A549 (cell line): ENCODE measurements around the gene KIAA1671.

Experiments
- EP300 ChIP-seq, 2 experiments: fragments of >200 bp; sonication (Bioruptor Twin); formaldehyde crosslinking; IDR thresholded peaks; 2 replicates in 1 of 2; 3 replicates in 1 of 2; pipeline ENCODE4 v1.6.1; 2016 to 2017
- JUN ChIP-seq, 2 experiments: fragments of >200 bp; sonication (Bioruptor Twin); formaldehyde crosslinking; IDR thresholded peaks; 2 replicates in 1 of 2; 3 replicates in 1 of 2; pipeline ENCODE4 v1.6.1; 2016 to 2017
- MAFK ChIP-seq: fragments of 450-650 bp; IDR thresholded peaks from 2 replicates; pipeline ENCODE4 v1.6.1; 2014; ENCODE audit not compliant: partially characterized antibody
- NR3C1 ChIP-seq: fragments of >200 bp; sonication (Bioruptor Twin); formaldehyde crosslinking; IDR thresholded peaks from 3 replicates; pipeline ENCODE4 v1.6.1; 2017
- POLR2A ChIP-seq: IDR thresholded peaks from 2 replicates; pipeline ENCODE4 v1.6.1; 2012; ENCODE audit warnings: mild to moderate bottlenecking, low read length
- RCOR1 ChIP-seq: fragments of 150-350 bp; IDR thresholded peaks from 2 replicates; pipeline ENCODE4 v1.6.1; 2014; ENCODE audit warnings: antibody characterized with exemption, low read length, low read depth
- SREBF2 ChIP-seq: fragments of 450-650 bp; IDR thresholded peaks from 2 replicates; pipeline ENCODE4 v1.6.1; 2014; ENCODE audit warnings: mild to moderate bottlenecking, moderate library complexity
- TP53 ChIP-seq: fragments of 250-450 bp; sonication (Bioruptor Pico); IDR thresholded peaks from 2 replicates; pipeline ENCODE4 v1.5.0; 2021; ENCODE audit warnings: mild to moderate bottlenecking, moderate library complexity
- TF ChIP-seq, protein P1 (sequence below): fragments of >200 bp; sonication (Bioruptor Twin); formaldehyde crosslinking; IDR thresholded peaks from 3 replicates; pipeline ENCODE4 v1.5.1; 2016

DNA sequence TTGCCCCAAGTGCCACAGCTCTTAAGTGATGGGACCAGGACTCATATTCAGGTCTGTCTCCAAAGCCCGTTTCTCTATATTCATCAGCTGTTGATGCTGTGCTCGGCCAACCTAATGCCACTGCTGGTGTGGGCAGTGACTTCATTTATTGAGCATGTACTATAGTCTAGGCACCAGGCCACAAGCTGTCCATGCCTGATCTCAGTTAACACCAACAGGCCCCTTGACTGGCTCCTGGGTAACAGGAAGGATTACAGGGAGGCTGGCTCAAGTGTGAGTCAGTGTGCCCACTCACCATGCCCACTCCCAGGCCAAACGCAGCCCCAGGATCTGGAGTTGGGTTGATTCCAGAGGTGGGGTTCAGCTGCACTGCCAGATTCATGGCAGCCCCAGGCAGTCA lies 258.3 kb downstream of the KIAA1671 start:
- no peak for TF ChIP-seq POLR2A
- no peak for TF ChIP-seq SREBF2
- TF ChIP-seq NR3C1: no peak
- no peak for TF ChIP-seq TP53
- TF ChIP-seq EP300 (IDR thresholded peaks at IDR 0.05): no peak
- TF ChIP-seq, protein P1, sequence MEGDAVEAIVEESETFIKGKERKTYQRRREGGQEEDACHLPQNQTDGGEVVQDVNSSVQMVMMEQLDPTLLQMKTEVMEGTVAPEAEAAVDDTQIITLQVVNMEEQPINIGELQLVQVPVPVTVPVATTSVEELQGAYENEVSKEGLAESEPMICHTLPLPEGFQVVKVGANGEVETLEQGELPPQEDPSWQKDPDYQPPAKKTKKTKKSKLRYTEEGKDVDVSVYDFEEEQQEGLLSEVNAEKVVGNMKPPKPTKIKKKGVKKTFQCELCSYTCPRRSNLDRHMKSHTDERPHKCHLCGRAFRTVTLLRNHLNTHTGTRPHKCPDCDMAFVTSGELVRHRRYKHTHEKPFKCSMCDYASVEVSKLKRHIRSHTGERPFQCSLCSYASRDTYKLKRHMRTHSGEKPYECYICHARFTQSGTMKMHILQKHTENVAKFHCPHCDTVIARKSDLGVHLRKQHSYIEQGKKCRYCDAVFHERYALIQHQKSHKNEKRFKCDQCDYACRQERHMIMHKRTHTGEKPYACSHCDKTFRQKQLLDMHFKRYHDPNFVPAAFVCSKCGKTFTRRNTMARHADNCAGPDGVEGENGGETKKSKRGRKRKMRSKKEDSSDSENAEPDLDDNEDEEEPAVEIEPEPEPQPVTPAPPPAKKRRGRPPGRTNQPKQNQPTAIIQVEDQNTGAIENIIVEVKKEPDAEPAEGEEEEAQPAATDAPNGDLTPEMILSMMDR: no peak
- no peak for TF ChIP-seq JUN (IDR thresholded peaks at IDR 0.05)
- no peak for TF ChIP-seq RCOR1
- no peak for TF ChIP-seq MAFK
